ENCODE measurements around the gene CCDC6.

GRCh38 chr10:59829601-59830000 is 76.8 kb downstream of the CCDC6 start:
- no peak for TF ChIP-seq CTCF (IDR thresholded peaks at IDR 0.05)
- no peak for TF ChIP-seq POLR2A (IDR thresholded peaks at IDR 0.05)

All from ovary (tissue), 3 donors.